Middle frontal gyrus (tissue), 1 donor: ENCODE data around the gene KNDC1.
"Not testable (repeated sequence)": the region's sequence is repeated elsewhere in the genome, so short reads cannot be mapped to it uniquely, and the experiment has no call there.

ENCODE experiments used
- DNase-seq: peaks from one replicate; pipeline ENCODE4 v3.0.0-alpha.2; 2015; ENCODE audit warnings: low spot score; ENCODE audit errors: extremely low spot score

KNDC1 gene

GRCh38 chr10:133175624-133176023 is 15.6 kb downstream of the KNDC1 start:
- DNase-seq, result not testable (repeated sequence)

DNA sequence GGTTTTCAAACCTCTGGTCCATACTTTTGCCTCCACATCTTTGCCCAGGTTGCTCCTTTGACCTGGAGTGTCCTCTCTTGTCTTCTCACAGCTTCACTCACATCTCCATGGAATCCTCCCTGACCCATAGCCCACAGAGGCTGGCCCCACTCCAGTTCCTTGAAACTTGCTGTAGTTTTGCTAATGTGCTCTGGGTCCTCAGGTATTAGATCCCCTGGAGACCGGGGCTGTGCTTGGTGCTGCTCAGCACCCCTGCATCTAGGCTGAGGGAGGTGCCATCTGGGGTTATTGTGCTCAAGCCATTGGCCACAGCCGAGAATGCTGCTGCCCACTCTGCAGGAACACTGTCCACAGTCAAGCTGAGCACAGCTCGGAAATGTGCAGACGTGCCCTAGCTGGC is 16.5 kb downstream of the KNDC1 start:
- DNase-seq, result no peak

DNA sequence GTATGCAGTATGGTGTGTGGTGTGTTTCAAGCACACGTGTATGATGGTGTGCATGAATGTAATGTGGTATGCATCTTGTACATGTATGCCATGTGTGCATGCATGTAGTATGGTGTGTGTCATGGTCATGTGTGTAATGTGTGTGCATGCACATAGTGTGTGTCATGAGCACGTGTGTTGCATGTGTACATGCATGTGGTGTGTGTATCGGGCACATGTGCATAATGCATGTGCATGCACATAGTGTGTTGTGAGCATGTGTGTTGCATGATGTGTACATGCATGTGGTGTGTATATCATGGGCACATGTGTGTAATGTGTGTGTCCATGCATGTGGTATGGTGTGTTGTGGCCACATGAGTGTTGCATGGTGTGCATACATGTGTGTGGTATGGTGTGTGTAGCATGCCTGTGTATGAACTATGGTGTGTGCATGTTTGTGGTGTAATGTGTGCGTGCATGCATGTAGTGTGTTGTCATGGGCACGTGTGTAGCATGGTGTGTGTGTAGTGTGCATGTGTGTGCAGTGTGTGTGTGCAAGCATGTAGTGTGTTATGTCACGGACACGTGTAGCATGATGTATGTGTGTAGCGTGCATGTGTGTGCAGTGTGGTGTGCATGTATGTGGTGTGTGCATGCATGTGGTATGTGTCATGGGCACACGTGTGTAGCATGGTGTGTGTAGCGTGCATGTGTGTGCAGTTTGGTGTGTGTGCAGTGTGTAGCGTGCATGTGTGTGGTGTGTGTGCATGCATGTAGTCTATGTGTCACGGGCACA is 17.6 kb downstream of the KNDC1 start:
- DNase-seq, result no peak

GRCh38 chr10:133178357-133179127 is 18.5 kb downstream of the KNDC1 start:
- no peak for DNase-seq

DNA sequence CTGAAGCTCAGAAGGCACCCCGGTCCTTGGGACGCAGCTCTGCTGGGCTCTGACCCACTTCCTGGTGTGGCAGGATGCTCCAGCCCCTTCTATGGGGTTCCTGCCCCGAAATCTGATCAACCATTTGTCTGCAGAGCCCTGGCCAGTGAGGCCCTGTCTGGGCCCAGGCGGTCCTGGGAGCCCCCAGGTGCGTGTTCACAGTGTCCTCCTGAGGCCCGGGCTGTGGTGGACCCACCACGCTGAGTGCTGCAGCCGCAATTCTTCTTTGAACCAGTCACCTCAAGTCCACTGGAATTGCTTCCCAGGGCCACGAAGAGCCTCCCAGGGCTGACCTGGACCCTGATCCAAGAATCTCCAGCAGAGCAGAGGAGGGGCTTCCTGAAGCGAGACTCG is 19.1 kb downstream of the KNDC1 start:
- DNase-seq, result no peak

DNA sequence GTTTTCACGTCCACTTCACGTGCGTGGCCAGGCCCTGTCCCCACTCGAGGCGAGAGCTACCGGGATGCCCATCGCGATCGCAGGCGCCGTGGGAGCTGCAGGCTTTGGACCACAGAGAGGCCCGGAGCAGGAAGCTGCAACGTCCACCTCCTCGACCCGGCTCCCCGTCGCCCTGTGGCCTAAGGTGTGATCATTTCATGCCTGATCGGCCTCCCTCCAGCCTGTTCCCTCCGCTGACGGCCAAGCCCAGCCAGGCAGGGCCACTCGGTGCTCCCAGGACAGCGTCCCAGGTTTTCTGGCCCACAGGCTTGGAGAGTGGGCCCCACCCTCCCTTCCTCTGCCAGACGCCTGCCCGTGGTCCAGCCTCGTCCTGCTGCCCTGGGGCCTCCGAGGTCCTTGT is 19.6 kb downstream of the KNDC1 start:
- no peak for DNase-seq

DNA sequence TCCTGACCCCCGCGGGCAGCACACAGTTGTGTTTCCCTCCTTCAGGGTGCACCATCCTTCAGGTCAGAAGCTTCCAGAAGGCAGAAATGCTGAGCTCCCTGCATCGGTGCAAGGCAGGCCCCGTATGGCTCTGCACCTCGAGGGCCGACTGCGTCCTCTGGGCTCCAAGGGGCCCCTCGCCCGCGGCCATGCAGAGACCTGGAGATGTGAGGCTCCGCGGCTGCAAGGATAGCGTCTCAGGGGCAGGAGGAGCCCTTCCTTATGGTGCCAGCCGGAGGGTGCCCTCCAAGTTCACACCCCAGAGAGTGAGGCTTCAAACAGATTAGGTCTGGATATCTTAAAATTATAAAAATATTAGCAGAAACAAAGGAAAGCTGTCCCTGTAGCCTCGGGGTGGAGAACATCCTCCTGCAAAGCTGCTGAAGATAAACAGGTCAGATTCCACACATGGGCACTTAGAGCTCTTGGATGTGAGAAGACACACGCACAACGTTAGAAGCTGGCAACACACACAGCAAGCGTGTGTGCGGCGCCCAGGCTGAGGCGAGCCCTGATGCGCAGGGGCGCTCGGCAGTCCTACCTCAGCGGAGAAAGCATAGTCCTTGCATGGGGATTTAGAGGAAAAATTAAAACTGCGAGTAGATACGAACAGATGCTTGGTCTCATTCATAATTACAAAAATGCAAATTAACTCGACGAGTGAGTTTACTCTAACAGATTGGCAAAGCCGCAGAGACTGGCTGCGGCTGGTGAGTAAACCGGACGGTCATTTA is 20.4 kb downstream of the KNDC1 start:
- DNase-seq, result no peak

DNA sequence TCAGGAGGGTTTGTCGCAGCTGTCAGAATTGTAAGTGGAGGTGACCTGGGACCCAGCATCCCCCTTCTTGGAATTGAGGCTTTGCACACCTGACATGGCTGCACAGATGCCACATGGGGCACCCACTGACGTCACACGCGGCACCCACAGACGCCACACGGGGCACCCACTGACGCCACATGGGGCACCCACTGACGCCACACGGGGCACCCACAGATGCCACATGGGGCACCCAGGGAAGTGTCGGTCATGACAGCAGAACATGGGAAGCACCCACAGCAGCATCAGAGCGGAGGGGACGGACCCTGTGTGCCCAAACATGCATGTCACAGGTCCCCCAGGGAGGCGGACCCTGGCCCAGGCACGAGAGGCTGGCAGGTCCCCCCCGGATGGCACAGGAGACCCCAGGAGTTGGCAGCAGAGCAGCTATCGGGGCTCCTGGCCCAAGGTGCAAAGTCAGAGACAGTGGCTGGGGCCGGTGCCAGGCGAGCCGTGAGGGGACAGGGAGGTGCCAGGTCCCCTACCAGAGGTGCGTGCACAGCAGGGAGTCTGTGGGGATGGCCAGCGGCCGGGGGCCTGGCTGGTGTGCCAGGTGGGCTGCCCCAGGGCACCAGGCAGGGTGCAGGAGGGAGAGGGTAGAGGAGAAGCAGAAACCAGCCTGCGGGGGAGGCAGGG is 21.1 kb downstream of the KNDC1 start:
- DNase-seq, result no peak

DNA sequence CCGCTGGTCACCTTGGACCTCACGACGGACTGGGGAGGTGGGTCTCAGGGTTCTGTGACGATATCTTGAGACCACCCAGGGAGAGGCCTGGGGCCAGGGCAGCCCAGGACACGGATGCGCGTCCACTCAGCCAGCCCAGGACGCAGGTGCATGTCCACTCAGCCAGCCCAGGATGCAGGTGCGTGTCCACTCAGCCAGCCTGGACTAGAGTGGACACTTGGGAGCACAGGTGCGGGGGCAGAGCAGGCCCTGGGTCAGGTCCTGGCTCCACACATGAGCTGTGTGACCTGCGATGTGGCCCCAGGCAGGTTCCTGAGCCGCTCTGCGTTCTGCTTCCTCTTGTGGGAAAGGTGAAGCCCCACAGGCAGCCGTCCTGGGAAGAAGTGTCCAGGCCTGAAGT is 22.2 kb downstream of the KNDC1 start:
- DNase-seq, result no peak

GRCh38 chr10:133182791-133183645 is 23.0 kb downstream of the KNDC1 start:
- no peak for DNase-seq

DNA sequence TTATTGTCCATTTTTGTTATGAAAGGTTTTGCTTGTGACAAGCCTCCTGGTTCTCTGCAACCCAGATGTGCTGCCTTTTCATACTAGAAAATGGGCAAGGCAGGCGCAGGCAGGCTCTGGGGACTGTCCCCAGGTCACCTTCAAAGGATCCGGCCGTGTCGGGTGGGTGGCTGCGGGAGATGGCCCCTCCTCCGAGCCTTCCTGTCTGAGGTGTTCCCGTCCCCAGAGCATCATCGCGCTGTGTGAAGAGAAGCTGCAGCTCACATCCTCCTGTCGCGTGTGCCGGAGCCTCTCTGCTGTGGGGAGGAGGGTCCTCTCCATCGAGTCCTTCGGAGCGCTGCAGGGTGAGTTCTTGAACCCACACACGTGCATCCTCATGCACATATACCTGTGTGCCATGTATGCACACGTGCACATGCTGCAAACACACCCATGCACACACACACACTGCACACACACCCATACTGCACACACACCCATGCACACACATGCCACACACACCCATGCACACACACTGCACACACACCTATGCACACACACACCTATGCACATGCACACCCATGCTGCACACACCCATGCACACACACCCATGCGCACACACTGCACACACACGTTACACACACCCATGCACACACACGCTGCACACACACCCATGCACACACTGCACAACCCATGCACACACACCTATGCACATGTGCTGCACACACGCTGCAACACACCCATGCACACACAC is 23.8 kb downstream of the KNDC1 start:
- DNase-seq, result no peak

GRCh38 chr10:133184591-133185244 is 24.7 kb downstream of the KNDC1 start:
- DNase-seq, result no peak

- no peak for DNase-seq
Observed at GRCh38 chr10:133185421-133185820, 25.4 kb downstream of the KNDC1 start.

GRCh38 chr10:133185916-133186315 is 25.9 kb downstream of the KNDC1 start:
- DNase-seq, result no peak

DNA sequence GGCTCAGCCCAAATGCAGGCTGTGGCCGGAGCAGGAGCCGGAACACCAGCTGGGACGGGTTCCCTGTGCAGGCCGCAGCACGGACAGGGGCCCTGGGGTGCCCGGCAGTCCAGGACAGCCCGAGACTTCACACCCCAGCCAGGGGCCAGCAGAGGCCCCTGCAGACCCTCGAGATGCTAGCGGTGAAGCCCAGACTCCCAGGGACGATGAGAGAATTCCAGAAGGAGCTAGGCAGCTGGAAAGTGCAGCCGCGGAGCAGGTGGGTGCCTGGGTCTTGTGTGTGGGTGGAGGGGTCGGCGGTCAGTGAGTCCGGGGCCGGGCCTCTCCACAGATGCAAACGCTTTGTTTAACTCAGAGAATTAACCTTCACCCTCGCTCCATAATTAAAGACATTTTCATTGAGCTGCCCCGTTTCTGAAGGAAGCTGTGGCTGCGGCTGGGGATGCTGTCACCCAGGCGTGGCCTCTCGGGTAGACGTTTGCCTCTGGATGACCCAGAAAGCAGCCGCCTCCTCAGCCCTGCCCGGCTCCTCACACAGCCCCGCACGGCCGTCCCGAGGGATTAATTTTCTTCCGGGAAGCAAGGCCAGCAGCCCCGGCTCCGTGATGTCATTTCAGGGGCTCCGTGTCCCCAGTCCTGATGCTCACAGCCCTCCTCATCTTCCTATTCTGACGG is 26.5 kb downstream of the KNDC1 start:
- DNase-seq, result no peak

- no peak for DNase-seq
Observed at GRCh38 chr10:133187091-133187905, 27.3 kb downstream of the KNDC1 start.

- no peak for DNase-seq
Observed at GRCh38 chr10:133187906-133188681, 28.1 kb downstream of the KNDC1 start.
